Mucosa of gallbladder (tissue), 1 donor: ENCODE data around the gene IRF7. TPM values are rescaled to one million over a fixed set of nuclear protein-coding genes. Genes with fewer than 3 reads are reported as not detected.

ENCODE experiments used
- DNase-seq: peaks from one replicate; pipeline ENCODE4 v3.0.0-alpha.2; 2020; ENCODE audit warnings: low spot score
- total RNA-seq: library from RNA; stranded (reverse); gene quantifications from one replicate; pipeline ENCODE4 v1.2.1, GENCODE V29; 2021
- donor health status: DM: no; HTN: no; CAD: no.

IRF7 gene
- total RNA-seq, 1 donor from 2014 or later: 54.0 TPM

DNA sequence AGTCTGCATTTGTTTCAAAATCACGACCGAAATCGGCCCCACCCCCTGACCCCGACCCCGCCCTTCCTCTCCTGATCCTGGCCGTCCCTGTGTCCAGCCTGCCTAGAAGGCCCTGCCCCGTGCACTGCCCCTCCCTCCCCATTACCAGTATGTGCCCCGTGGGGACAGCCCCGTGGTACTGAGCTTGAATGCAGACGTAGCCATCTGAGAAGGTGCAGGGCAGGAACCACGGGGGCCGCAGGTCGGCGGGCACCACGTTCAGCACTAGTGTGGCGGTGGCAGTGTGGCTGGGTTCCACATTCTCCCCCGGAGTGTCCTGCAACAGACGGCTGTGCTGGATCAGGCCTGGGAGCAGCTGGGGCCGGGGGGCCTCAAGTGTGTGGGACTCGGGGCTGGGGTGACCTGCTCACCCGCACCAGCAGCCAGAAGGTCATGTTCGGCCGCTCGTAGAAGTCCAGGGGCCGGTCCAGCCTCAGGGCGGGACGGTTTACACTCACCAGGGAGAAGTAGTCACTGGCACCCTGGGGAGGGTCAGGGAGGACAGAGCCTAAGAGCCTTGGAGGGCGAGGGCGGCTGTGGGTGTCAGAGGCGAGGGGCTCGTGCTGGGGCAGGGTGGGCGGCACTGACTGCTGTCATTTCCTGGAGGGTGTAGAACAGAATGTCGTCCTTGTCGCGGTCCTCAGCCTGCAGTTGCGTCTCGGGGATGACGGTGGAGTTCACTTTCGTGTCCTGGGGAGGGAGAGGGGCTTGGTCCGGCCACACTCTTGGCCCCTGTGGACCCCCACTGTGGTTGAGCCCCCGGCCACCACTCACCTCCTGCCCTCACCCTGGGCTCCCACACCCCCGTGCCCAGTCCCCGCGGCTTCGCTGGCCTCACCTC is 5.4 kb upstream of the IRF7 start:
- no peak for DNase-seq

DNA sequence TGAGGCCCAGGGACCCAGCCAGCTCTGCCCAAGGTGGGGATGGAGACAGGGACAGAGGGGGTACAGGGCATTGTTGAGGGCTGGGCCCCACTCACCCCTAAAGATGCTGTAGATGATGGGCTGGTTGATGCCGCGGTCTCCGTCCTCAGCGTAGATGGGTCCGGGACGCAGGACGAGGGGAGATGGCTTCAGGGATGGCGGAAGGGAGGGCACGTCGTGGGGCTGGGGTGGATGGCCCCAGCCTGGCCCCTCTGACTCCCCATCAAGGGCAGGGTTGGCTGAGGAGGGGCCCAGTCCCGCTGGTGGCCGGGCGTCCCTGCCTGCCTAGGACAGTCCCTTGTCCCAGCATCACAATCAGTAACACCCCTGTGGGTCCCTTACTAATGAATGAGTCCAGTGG is 4.5 kb upstream of the IRF7 start:
- no peak for DNase-seq

DNA sequence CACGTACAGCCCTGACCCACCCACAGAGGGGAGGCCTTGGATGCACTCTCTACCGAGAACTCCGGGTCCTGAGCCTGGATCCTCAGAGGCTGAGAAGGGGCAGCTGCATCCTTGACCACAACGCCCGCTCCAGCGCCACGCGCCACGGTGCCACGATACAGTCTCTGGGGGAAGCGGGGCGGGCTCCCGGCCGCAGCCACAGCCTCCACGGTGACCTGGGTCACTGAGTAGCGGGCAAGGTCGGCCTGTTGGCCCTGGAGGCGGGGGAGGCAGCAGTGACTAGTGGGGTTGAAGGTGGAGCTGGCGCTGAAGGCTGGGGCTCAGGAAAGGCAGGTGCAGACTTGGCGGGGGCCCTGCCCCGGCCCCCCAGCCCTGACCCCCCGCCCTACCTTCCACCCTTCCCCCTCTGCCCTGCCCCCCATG is 3.9 kb upstream of the IRF7 start:
- no peak for DNase-seq

DNA sequence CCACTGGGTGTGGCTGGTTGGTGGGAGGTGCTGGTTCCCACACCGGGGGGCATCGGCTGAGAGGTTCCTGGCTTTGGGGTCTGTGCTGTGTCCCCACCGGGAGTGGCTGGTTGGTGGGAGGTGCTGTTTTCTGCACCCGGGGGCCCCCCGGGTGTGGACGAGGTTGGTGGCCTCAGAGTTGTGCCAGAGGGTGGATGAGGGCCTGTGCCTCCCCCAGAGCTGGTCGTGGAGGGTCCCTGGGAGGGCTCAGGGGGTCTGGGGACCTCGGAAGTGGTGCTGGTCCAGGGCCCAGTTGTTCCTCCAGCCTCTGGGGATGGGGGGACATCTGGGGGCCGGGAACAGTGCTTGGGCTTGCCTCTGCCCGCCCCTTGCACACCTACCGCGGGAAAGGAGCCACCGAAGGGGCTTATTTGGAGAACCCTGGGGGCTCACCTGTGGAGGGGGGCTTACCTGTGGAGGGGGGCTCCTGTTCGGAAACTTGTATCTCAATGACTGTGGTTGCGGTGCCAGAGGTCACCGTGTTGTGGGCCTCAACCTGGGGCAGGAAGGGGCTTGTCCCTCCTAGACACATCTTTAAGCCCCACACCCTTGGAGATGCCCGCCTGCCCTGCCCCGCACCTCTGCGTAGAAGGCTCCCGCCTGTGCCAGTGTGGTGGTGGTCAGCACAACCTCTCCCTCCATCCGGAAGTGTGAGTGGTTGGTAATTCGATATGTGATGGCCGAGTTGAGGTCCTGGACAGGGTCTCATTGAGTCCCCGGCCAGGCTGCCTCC is 3.3 kb upstream of the IRF7 start:
- no peak for DNase-seq

DNA sequence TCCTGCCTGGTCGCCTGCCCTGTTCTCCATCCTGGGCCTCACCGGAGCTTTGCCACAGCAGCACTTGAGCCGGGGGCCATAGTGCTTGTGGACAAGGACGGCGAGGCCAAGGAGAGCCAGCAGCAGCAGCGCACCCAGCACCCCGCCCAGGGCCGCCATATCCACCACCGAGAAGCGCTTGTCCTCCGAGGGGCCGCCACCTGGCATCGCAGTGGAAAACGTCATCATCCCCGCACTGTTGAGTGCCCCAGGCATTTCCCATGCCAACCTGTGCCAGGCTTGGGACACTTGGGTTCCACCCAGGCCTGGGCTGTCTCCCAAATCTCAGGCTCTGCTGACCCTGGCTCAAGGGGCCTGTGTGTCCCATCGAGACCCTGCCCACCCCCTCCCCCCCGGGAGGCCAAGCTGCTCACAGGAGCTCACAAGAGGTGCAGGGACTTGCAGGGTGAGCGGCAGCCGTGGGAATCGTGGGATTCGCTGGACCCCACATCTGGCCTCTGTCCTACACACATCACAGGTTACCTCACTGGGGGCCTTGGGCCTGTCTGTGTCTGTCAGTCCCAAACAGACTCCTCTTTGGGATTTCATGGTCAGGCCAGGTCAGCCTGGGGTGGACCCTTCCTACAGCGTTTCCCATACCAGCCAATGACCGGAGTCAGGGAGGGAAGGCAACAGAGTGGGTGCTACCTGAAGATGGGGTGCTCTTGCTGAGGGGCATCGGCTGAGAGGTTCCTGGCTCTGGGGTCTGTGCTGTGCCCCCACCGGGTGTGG is 2.3 kb upstream of the IRF7 start:
- DNase-seq: no peak

DNA sequence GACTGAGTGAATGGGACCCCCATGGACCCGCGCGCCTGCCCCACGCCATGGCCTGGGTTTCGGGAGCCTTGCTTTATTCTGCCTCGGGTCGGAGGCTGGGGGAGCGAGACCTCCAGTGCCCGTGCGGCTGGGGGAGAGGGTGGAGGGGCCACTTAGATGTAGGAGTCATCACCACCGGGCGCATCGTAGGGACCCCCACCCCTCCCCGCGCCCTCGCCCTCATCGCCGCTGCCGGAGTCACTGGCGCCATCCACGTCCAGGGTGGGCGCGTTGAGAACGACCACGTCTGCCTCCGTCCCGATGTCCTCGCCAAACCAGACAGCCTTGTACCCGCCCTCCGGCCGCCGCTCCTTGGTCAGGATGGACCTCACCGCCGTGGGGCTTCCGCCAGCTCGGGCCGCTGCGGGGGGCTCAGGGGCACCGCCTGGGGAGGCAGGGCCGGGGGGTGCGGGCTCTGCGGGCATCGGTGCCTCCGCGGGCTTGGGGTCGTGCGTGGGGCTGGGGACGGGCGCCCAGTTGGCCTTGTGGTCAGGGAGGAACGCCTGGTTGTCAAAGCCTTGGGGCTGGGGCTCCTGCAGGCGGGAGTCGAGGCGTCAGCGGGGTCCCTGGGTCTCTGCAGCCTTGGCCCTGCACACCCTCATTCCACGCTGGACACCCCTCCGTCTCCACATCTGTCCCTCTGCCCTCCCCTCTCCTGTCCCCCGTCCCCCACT is 1.6 kb upstream of the IRF7 start:
- DNase-seq: no peak

DNA sequence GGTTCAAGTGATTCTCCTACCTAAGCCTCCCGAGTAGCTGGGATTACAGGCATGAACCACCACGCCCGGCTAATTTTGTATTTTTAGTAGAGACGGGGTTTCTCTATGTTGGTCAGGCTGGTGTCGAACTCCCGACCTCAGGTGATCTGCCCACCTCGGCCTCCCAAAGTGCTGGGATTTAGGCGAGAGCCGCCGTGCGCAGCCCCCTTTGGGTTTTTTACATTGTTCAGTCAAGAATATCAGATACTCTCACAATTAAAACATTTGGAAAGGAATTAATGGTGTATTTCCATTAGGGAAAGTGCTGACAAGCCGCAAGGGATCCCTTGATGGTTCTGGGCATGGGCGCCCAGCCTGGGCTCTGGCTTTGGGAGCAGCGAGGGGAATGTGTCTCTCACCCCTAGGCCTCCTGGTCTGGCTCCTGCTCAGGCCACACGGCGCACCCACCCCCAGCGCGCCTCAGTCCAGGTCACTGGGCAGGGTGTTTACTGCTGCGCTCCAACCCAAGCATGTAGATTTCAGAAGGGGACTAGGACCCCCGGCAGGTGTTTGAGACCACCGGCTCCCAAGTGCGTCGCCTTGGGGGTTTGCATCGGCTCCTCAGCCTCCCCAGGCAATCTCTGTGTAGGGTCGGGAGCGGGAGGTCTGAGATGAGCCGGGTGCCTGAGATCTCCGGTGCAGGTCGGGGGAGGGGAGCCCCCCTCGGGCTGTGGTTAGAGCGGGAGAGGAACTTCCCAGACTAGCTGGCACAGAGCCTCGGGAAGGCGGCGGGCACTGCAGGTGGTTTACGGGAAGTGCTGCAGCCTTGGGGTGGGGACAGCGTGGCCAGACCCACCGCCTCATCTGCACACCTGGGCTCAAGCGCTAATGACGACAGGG is 809 bp upstream of the IRF7 start:
- no peak for DNase-seq

DNA sequence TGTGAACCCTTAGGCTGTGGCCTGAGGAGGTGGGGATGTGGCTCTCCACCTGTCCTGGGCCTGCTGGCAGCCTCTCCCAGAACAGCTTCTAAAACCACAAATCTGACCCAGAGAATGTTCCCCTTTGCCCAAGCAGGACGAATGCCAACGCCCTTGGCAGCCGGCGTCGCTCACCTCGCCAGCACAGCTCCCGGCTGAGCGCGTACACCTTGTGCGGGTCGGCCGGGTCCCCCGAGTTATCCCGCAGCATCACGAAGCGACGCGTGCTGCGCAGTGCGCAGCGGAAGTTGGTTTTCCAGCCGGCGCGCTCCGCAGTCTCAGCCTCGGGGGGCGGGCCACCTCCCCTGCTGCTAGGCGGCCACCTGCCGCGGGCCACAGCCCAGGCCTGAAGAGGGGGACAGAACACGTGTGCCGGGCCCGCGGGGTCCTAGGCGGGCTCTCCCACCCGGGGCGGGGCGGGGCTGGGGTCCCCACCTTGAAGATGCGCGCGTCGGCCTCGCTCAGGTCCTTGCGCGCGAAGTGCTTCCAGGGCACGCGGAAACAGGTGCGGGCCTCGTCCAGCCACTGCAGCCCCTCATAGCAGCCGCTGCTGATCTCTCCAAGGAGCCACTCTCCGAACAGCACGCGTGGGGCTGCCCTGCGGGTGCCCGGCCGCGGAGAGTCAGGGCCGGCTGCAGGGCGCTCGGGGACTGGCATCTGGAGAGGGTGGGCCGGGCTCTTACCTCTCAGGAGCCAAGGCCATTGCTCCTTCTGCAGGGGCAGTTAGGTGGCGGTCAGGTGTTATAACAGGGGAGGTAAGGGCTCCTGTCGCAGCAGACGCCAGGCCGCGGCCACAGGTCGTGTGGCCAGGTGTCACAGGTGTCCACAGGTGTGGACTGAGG is 887 bp downstream of the IRF7 start:
- DNase-seq: no peak

DNA sequence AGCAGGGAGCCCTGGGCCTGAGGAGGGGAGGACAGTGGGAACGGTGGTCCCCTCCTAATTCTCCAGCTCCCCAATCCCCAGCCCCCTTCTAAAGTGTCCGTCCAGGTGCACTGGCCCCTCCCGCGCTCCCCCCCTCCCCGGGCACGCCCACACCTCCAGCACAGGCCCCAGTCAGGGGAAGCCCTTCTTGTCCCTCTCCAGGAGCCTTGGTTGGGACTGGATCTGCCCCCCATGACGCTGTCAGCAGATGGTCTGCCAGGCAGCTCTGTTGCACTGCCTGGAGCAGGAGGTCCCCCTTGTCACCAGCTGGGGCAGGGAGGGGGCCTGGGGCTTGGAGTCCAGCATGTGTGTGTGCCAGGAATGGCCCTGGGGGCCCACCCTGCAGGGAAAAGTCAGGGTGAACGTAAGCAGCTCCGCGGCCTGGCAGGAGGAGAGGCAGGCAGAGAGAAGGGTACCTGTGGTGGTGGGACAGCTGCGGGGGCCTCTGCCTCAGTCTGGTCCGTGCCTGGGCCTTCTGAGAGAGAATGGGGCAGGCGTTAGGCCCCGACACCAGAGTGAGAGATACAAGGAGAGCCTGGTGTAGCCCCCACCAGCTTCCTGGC is 1.6 kb downstream of the IRF7 start:
- no peak for DNase-seq

DNA sequence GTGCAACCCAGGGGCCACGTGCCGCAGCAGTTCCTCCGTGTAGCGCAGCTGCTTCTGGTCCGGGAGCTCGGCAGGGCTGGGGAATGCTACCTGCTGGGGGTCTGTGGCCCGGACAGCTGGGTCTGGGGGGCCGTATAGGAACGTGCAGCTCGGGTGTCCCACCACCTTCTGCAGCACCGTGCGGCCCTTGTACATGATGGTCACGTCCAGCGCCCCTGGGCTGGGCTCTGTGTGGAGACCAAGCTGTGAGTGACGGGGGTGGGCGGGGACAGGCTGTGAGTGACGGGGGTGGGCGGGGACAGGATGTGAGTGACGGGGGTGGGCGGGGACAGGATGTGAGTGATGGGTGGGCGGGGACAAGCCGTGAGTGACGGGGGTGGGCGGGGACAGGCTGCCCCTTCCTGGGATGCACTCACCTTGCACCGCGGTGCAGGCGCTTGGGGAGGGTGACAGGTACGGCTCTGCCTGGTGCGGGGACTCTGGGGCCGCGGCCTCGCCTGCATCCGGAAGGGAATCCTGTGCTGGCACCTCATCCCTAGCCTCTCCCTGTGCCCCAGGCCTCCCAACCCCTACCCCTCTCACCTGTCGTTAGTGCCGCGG is 2.3 kb downstream of the IRF7 start:
- peak; percentile 56 for DNase-seq

DNA sequence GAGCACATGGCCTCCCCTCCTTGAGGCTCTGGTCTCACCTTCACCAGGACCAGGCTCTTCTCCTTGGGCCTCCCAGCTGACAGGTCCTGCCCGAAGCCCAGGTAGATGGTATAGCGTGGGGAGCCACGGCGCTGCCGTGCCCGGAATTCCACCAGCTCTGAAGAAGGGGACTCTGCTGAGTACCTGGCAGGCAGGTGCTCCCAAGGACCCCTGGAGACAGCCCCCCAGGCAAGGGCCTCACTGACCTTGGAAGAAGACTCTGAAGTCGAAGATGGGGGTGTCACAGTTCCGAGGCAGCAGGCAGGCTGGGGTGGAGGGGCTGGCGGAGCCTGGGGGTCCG is 2.8 kb downstream of the IRF7 start:
- no peak for DNase-seq

DNA sequence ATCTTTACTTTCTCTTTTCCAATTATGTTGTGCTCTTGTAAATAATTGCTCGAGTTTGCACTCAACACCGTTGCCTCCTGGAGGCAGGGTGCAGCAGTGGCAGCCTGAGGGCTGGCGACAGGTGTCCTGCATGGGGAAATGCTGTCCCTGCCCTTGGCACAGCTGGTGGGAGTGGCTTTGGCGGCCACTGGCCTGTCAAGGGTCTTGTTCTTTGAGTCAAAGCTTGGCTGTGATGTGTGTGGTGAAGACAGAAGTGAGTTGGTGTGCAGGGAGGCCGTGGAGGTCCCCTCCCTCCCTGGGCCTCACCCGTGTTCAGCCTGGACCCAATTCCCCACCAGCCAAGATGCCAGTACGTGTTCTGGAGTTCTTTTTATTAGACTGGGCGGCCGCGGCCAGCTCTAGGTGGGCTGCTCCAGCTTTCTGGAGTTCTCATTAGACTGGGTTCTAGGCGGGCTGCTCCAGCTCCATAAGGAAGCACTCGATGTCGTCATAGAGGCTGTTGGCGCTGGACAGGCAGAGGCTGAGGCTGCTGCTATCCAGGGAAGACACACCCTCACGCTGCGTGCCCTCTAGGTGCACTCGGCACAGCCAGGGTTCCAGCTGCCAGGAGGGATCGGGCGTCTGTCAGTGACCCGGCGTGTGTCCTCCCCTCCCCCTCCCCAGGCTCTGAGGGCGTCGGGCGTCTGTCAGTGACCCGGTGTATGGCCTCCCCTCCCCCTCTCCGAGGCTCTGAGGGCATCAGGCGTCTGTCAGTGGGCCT is 3.4 kb downstream of the IRF7 start:
- DNase-seq: peak; percentile 54

DNA sequence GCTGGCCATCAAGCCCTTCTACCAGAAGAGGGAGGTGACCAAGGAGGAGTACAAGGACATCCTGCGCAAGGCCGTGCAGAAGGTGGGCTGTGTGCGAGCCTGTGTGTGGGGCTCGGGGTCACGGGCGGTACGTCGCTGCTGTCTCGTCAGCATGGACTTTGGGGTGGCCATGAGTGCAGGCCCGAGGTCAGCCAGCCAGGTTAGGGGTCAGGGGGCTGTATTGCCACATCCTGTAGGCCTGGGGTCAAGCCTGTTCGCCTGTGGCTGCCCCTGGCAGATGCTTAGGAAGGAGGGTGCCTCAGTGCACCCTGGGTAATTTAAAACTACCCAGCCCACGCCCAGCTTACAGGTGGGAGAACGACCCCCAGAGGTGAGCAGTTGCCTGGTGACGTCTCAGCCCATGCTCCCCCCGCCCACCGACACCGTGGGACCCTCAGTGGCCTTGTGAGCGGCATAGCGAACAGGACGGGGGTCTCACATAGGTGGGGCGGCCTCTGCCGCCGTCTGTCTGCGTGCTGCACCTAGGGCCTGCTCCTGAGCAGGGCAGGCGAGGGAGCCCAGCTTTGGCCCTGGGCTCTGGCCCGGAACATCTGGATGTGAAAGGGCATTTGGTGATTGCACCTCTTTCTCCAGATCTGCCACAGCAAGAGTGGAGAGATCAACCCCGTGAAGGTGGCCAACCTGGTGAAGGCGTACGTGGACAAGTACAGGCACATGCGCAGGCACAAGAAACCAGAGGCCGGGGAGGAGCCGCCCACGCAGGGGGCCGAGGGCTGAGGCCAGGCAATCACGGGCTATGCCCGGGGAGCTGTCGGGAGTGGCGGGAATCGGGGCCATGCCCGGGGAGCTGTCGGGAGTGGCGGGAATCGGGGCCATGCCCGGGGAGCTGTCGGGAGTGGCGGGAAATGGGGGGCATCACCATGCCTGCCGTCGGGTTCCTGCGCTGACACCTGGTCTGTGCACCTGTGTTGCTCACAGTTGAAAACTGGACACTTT is 4.5 kb downstream of the IRF7 start:
- no peak for DNase-seq

DNA sequence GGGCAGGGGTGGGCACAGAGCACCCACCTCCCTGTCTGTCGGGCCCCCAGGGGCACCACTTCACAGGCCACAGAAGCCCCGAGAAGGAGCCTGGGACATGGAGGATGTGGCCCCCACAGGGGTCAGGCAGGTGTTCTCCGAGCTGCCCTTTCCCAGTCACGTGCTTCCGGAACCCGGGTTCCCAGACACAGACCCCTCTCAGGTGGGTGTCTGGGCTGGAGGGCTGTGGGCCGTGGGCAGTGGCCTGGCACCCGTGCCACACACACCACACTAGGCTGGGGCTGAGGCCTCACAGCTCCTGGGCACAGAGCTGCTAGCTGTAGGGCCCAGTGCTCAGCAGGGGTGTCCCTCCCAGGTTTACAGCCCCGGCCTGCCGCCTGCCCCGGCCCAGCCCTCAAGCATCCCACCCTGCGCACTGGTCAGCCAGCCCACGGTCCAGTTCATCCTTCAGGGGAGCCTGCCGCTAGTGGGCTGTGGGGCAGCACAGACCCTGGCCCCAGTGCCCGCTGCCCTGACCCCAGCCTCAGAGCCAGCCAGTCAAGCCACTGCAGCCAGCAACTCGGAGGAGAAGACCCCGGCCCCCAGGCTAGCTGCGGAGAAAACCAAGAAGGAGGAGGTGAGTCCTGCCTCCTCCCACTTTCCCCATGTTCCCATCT is 5.5 kb downstream of the IRF7 start:
- DNase-seq: no peak

DNA sequence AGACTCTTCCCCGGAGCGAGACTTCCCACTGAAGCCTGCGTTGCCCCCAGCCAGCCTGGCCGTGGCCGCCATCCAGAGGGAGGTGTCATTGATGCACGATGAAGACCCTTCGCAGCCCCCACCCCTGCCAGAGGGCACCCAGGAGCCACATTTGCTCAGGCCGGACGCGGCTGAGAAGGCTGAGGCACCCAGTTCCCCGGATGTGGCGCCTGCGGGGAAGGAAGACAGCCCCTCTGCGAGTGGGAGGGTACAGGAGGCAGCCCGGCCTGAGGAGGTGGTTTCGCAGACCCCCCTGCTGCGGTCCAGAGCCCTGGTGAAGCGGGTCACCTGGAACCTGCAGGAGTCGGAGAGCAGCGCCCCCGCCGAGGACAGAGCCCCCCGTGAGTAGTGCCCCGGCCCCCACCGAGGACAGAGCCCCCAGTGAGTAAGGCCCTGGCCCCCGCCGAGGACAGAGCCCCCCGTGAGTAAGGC is 6.4 kb downstream of the IRF7 start:
- no peak for DNase-seq

DNA sequence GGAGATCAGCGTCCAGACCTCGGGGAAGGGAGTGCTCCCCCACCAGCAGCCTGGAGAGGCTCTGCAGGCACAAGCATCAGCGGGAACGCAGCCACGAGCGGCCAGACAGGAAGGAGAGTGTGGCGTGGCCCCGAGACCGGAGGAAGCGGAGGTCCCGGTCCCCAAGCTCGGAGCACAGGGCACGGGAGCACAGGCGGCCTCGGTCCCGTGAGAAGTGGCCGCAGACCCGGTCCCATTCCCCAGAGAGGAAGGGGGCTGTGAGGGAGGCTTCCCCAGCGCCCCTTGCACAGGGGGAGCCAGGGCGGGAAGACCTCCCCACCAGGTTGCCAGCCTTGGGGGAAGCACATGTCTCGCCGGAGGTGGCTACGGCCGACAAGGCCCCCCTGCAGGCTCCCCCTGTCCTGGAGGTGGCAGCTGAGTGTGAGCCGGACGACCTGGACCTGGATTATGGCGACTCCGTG is 6.9 kb downstream of the IRF7 start:
- DNase-seq: no peak
